H9 (cell line): ENCODE data around the gene RSPRY1. TPM values are rescaled to one million over a fixed set of nuclear protein-coding genes. Genes with fewer than 3 reads are reported as not detected.

Source experiments
- DNase-seq: peaks from one replicate; pipeline ENCODE4 v3.0.0-alpha.2; 2017
- H2AFZ ChIP-seq: one replicate; pipeline ENCODE4 v1.6.1; 2013; ENCODE audit warnings: mild to moderate bottlenecking, low read length, control low read depth, moderate library complexity
- H2AK5ac ChIP-seq: 2 replicates; pipeline ENCODE4 v1.6.1; 2013; ENCODE audit warnings: low read length, control low read depth, mixed read lengths; ENCODE audit not compliant: insufficient read length
- H2BK120ac ChIP-seq: one replicate; pipeline ENCODE4 v1.6.1; 2013; ENCODE audit warnings: low read depth, mild to moderate bottlenecking, low read length, control low read depth, inconsistent platforms; ENCODE audit not compliant: poor library complexity, severe bottlenecking
- H2BK12ac ChIP-seq: 2 replicates; pipeline ENCODE4 v1.6.1; 2013; ENCODE audit warnings: low read length, control low read depth, mixed read lengths, low read depth; ENCODE audit not compliant: insufficient read length
- H2BK15ac ChIP-seq: 2 replicates; pipeline ENCODE4 v1.6.1; 2013; ENCODE audit warnings: low read depth, low read length, control low read depth
- H2BK20ac ChIP-seq: one replicate; pipeline ENCODE4 v1.6.1; 2013; ENCODE audit warnings: low read depth, mild to moderate bottlenecking, low read length, control low read depth, inconsistent platforms; ENCODE audit not compliant: poor library complexity, severe bottlenecking
- H2BK5ac ChIP-seq: 2 replicates; pipeline ENCODE4 v1.6.1; 2013; ENCODE audit warnings: low read length, control low read depth, mixed read lengths; ENCODE audit not compliant: insufficient read length
- H3K14ac ChIP-seq: 2 replicates; pipeline ENCODE4 v1.6.1; 2013; ENCODE audit warnings: low read length, control low read depth; ENCODE audit not compliant: insufficient read depth
- H3K18ac ChIP-seq: 2 replicates; pipeline ENCODE4 v1.6.1; 2013; ENCODE audit warnings: low read depth, mild to moderate bottlenecking, mixed read lengths, low read length, control low read depth; ENCODE audit not compliant: insufficient read length
- H3K23ac ChIP-seq: 2 replicates; pipeline ENCODE4 v1.6.1; 2013; ENCODE audit warnings: low read length, control low read depth, mixed read lengths, low read depth; ENCODE audit not compliant: insufficient read length
- H3K23me2 ChIP-seq: 2 replicates; pipeline ENCODE4 v1.6.1; 2013; ENCODE audit warnings: low read depth, mild to moderate bottlenecking, mixed read lengths, low read length, control low read depth; ENCODE audit not compliant: insufficient read length, poor library complexity, severe bottlenecking
- H3K27ac ChIP-seq: 2 replicates; pipeline ENCODE4 v1.5.1; 2013; ENCODE audit warnings: low read length, control low read depth, mixed read lengths, low read depth; ENCODE audit not compliant: insufficient read length
- H3K27me3 ChIP-seq: 2 replicates; pipeline ENCODE4 v1.6.1; 2013; ENCODE audit warnings: low read length, control low read depth, inconsistent platforms; ENCODE audit not compliant: insufficient read depth
- H3K4ac ChIP-seq: 2 replicates; pipeline ENCODE4 v1.6.1; 2013; ENCODE audit warnings: low read depth, mild to moderate bottlenecking, control low read depth, inconsistent platforms, low read length, moderate library complexity
- H3K4me1 ChIP-seq: 2 replicates; pipeline ENCODE4 v1.6.1; 2013; ENCODE audit warnings: low read length, control low read depth, inconsistent platforms; ENCODE audit not compliant: insufficient read depth
- H3K4me2 ChIP-seq: 2 replicates; pipeline ENCODE4 v1.6.1; 2013; ENCODE audit warnings: low read length, control low read depth, mixed read lengths; ENCODE audit not compliant: insufficient read length, insufficient read depth
- H3K56ac ChIP-seq: 2 replicates; pipeline ENCODE4 v1.6.1; 2013; ENCODE audit warnings: low read depth, mild to moderate bottlenecking, mixed read lengths, low read length, control low read depth; ENCODE audit not compliant: insufficient read length
- H3K79me1 ChIP-seq: 2 replicates; pipeline ENCODE4 v1.6.1; 2013; ENCODE audit warnings: low read depth, mild to moderate bottlenecking, moderate library complexity, low read length, control low read depth, inconsistent platforms; ENCODE audit not compliant: insufficient read depth, poor library complexity, severe bottlenecking
- H3K79me2 ChIP-seq: 2 replicates; pipeline ENCODE4 v1.6.1; 2013; ENCODE audit warnings: low read length, control low read depth, inconsistent platforms; ENCODE audit not compliant: insufficient read depth
- H3K9ac ChIP-seq: 2 replicates; pipeline ENCODE4 v1.6.1; 2013; ENCODE audit warnings: low read length, control low read depth, mixed read lengths; ENCODE audit not compliant: insufficient read length; ENCODE audit errors: extremely low read depth
- H3K9me3 ChIP-seq: one replicate; pipeline ENCODE4 v1.6.1; 2013; ENCODE audit warnings: low read depth, low read length, inconsistent platforms; ENCODE audit not compliant: control insufficient read depth
- H3T11ph ChIP-seq: one replicate; pipeline ENCODE4 v1.6.1; 2013; ENCODE audit warnings: mild to moderate bottlenecking, low read length, control low read depth, inconsistent platforms
- H4K20me1 ChIP-seq: one replicate; pipeline ENCODE4 v1.6.1; 2013; ENCODE audit not compliant: control insufficient read depth, insufficient read length, insufficient read depth
- H4K5ac ChIP-seq: 2 replicates; pipeline ENCODE4 v1.6.1; 2013; ENCODE audit warnings: low read depth, mild to moderate bottlenecking, mixed read lengths, low read length, control low read depth; ENCODE audit not compliant: insufficient read length
- H4K8ac ChIP-seq: replicated peaks from 2 replicates; pipeline ENCODE4 v1.6.1; 2013; ENCODE audit warnings: low read length, control low read depth, mixed read lengths, low read depth; ENCODE audit not compliant: insufficient read length
- H4K91ac ChIP-seq: 2 replicates; pipeline ENCODE4 v1.6.1; 2013; ENCODE audit warnings: low read depth, mild to moderate bottlenecking, moderate library complexity, mixed read lengths, low read length, control low read depth; ENCODE audit not compliant: insufficient read length
- H3K27ac Mint-ChIP-seq, 3 experiments: 2 replicates in 2 of 3; 3 replicates in 1 of 3; pipeline ENCODE4 v1.8.0; 2020 to 2021; ENCODE audit warnings: mixed read lengths in 3 of 3, mild to moderate bottlenecking in 1 of 3, moderate library complexity in 1 of 3
- H3K27me3 Mint-ChIP-seq: 2 replicates; pipeline ENCODE4 v1.8.0; 2021; ENCODE audit warnings: low read depth, mild to moderate bottlenecking, moderate library complexity, mixed read lengths
- H3K36me3 Mint-ChIP-seq, 3 experiments: 2 replicates in 2 of 3; 3 replicates in 1 of 3; pipeline ENCODE4 v1.8.0; 2020 to 2021; ENCODE audit warnings: low read depth in 3 of 3, mixed read lengths in 3 of 3; ENCODE audit not compliant: insufficient read depth in 1 of 3
- H3K4me1 Mint-ChIP-seq, 2 experiments: 2 replicates each; pipeline ENCODE4 v1.8.0; 2020; ENCODE audit warnings: mixed read lengths in 2 of 2
- H3K4me3 Mint-ChIP-seq, 2 experiments: 2 replicates in 1 of 2; 3 replicates in 1 of 2; pipeline ENCODE4 v1.8.0; 2020 to 2021; ENCODE audit warnings: mild to moderate bottlenecking in 2 of 2, mixed read lengths in 2 of 2, moderate library complexity in 1 of 2
- H3K9me3 Mint-ChIP-seq, 2 experiments: 2 replicates in 1 of 2; 3 replicates in 1 of 2; pipeline ENCODE4 v1.8.0; 2020; ENCODE audit warnings: mild to moderate bottlenecking in 2 of 2, mixed read lengths in 2 of 2, moderate library complexity in 1 of 2
- WGBS: extraction: QIAGEN DNeasy Blood & Tissue Kit; methylation state at CpG from one replicate; pipeline ENCODE4 v1.1.7; 2013; ENCODE audit warnings: missing lambda C conversion rate, low lambda C conversion rate, mixed read lengths; ENCODE audit not compliant: insufficient read length; ENCODE audit errors: extremely low coverage; 5-methylcytosine and 5-hydroxymethylcytosine counted together
- total RNA-seq: library from RNA; stranded (reverse); gene quantifications from 2 replicates; pipeline ENCODE4 v1.2.1, GENCODE V29; 2021
- TF ChIP-seq, protein P1 (sequence below): fragments of 200-600 bp; sonication (generic); conservative IDR thresholded peaks from 3 replicates; pipeline ENCODE4 v1.8.0; 2021; ENCODE audit warnings: antibody characterized with exemption, mild to moderate bottlenecking

RSPRY1 gene
- total RNA-seq, 1 experiment from 2014 or later: 36.1 TPM

DNA sequence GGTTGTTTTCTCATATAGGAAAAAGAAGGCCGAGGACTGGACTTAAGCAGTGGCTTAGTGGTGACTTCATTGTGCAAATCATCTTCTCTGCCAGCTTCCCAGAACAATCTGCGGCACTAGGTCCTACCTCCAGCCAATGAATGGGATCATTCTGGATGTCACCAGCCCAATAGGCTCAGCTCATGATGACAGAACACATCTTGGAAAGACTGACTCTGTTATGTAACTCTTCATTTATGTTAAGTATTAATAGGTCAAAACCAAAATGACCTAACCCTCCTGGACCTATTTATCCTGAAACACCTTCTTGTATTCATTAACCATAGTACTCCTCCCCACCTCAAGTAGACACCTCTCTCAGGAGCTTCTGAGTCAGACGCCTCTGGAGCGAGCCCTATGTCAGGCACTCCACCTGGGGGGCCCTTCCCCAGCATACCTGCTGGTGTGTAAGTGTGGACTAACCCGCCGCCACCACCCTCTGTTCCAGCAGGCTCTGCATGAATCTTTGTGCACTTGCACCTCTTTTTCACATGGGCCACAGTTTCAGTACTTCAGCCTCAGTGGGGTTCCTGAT lies 66.1 kb downstream of the RSPRY1 start:
- no peak overlapping the region for H3K4me3 Mint-ChIP-seq
- Histone ChIP-seq H3K23me2 (no peaks in the 10 kb centered on the region), H2AFZ (no peak overlapping the region), H3K27ac (no peak overlapping the region), H3K27me3 (no peaks in the 10 kb centered on the region), H3T11ph (no peak overlapping the region), H3K9me3 (peaks cover 6% of the 10 kb centered on the region), H2BK20ac (no peak overlapping the region), H3K14ac (no peak overlapping the region), H4K20me1 (no peaks in the 10 kb centered on the region), H3K4me2 (no peak overlapping the region), H2BK120ac (no peak overlapping the region), H3K79me2 (no peaks in the 10 kb centered on the region), H3K18ac (no peak overlapping the region), H3K4ac (no peak overlapping the region), H2BK5ac (no peak overlapping the region), H4K5ac (no peak overlapping the region), H3K56ac (no peak overlapping the region), H3K79me1 (no peaks in the 10 kb centered on the region), H3K4me1 (no peaks in the 10 kb centered on the region), H2BK12ac (no peak overlapping the region), H3K23ac (no peak overlapping the region), H2AK5ac (no peak overlapping the region), H4K91ac (no peak overlapping the region), H2BK15ac (no peak overlapping the region), H3K9ac (no peak overlapping the region), H4K8ac (no peak overlapping the region)
- H3K36me3 Mint-ChIP-seq: peaks cover 10 to 22% (median 13%) of the 10 kb centered on the region in 3 experiments
- TF ChIP-seq, protein P1, sequence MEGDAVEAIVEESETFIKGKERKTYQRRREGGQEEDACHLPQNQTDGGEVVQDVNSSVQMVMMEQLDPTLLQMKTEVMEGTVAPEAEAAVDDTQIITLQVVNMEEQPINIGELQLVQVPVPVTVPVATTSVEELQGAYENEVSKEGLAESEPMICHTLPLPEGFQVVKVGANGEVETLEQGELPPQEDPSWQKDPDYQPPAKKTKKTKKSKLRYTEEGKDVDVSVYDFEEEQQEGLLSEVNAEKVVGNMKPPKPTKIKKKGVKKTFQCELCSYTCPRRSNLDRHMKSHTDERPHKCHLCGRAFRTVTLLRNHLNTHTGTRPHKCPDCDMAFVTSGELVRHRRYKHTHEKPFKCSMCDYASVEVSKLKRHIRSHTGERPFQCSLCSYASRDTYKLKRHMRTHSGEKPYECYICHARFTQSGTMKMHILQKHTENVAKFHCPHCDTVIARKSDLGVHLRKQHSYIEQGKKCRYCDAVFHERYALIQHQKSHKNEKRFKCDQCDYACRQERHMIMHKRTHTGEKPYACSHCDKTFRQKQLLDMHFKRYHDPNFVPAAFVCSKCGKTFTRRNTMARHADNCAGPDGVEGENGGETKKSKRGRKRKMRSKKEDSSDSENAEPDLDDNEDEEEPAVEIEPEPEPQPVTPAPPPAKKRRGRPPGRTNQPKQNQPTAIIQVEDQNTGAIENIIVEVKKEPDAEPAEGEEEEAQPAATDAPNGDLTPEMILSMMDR: no peak
- WGBS: no CpG with 5 or more reads among the region's 6 CpGs
- no peak overlapping the region for H3K27ac Mint-ChIP-seq
- peaks cover 0 to 4% of the 10 kb centered on the region in 2 experiments; a peak in 2 of 5 replicates for H3K9me3 Mint-ChIP-seq
- DNase-seq: no peak
- no peaks in the 10 kb centered on the region for H3K27me3 Mint-ChIP-seq
- no peaks in the 10 kb centered on the region for H3K4me1 Mint-ChIP-seq
